GM06990 (cell line): ENCODE measurements around the gene RTTN.

Source experiments
- DNase-seq: peaks from one replicate; pipeline ENCODE4 v3.0.0-alpha.2; 2011; ENCODE audit not compliant: insufficient read length; ENCODE audit errors: extremely low read depth
- H3K27me3 ChIP-seq: replicated peaks from 2 replicates; pipeline ENCODE4 v1.6.0; 2011; ENCODE audit warnings: low read length; ENCODE audit not compliant: control insufficient read depth, insufficient read depth
- H3K36me3 ChIP-seq: 2 replicates; pipeline ENCODE4 v1.5.1; 2011; ENCODE audit warnings: low read length; ENCODE audit not compliant: control insufficient read depth, insufficient read depth
- H3K4me3 ChIP-seq: replicated peaks from 2 replicates; pipeline ENCODE4 v1.5.1; 2011; ENCODE audit warnings: low read depth, mild to moderate bottlenecking, control low read depth, low read length
- CTCF ChIP-seq: IDR thresholded peaks from 2 replicates; pipeline ENCODE4 v1.5.1; 2011; ENCODE audit warnings: low read length, control low read depth, mild to moderate bottlenecking, inconsistent platforms; ENCODE audit not compliant: insufficient read depth, poor library complexity, severe bottlenecking

RTTN gene

GRCh38 chr18:70183441-70183840, 22.0 kb downstream of the RTTN start:
- no peak for TF ChIP-seq CTCF
- DNase-seq, result no peak
- H3K4me3 ChIP-seq, result no peak overlapping the region
- peaks cover 2% of the 10 kb centered on the region; the same call in 1 of the 2 replicates for H3K36me3 ChIP-seq
- no peaks in the 10 kb centered on the region for H3K27me3 ChIP-seq

- TF ChIP-seq CTCF, result no peak
- Histone ChIP-seq H3K4me3 (no peak overlapping the region), H3K36me3 (peaks cover 2% of the 10 kb centered on the region), H3K27me3 (no peaks in the 10 kb centered on the region)
- DNase-seq, result no peak
Measured at GRCh38 chr18:70182548-70182947, 22.9 kb downstream of the RTTN start.

GRCh38 chr18:70181725-70182124, 23.8 kb downstream of the RTTN start:
- Histone ChIP-seq H3K27me3 (no peaks in the 10 kb centered on the region), H3K36me3 (peaks cover 2% of the 10 kb centered on the region), H3K4me3 (no peak overlapping the region)
- DNase-seq, result no peak
- TF ChIP-seq CTCF, result no peak

GRCh38 chr18:70181015-70181414, 24.5 kb downstream of the RTTN start:
- Histone ChIP-seq H3K36me3 (peaks cover 2% of the 10 kb centered on the region), H3K27me3 (no peaks in the 10 kb centered on the region), H3K4me3 (no peak overlapping the region)
- TF ChIP-seq CTCF, result no peak
- DNase-seq, result no peak

- DNase-seq, result no peak
- H3K36me3 ChIP-seq, result peaks cover 2% of the 10 kb centered on the region
- no peaks in the 10 kb centered on the region for H3K27me3 ChIP-seq
- TF ChIP-seq CTCF, result no peak
- H3K4me3 ChIP-seq, result no peak overlapping the region
Measured at GRCh38 chr18:70176537-70176936, 28.9 kb downstream of the RTTN start.

- peaks cover 2% of the 10 kb centered on the region for H3K36me3 ChIP-seq
- DNase-seq, result no peak
Measured at GRCh38 chr18:70175216-70175615, 30.3 kb downstream of the RTTN start.

More at GRCh38 chr18:70175216-70175615, 30.3 kb downstream of the RTTN start:
- TF ChIP-seq CTCF, result no peak
- H3K27me3 ChIP-seq, result no peaks in the 10 kb centered on the region
- H3K4me3 ChIP-seq, result no peak overlapping the region
